Psoas muscle (tissue), 8 donors: Measurements from ENCODE around the gene CATSPERB. TPM values are rescaled to one million over a fixed set of nuclear protein-coding genes. Genes with fewer than 3 reads are reported as not detected.

ENCODE experiments used
- ATAC-seq, 4 donors: fragments of 200-7000 bp; cut with Tn5 transposase; one replicate each; pipeline ENCODE4 v1.9.1; 2020; ENCODE audit warnings: moderate library complexity in 3 of 4, mild to moderate bottlenecking in 2 of 4
- DNase-seq, 2 donors: peaks; one replicate each; pipeline ENCODE4 v3.0.0-alpha.2; 2020
- H3K27ac ChIP-seq: fragments of 200-600 bp; one replicate; pipeline ENCODE4 v1.8.0; 2022
- H3K27me3 ChIP-seq, 3 donors: fragments of 200-600 bp in 1 of 3; one replicate each; pipeline versions ENCODE4 v1.6.1 to v1.8.0; 2013 to 2022; ENCODE audit warnings: low read length in 2 of 3, mild to moderate bottlenecking in 2 of 3, moderate library complexity in 1 of 3; ENCODE audit not compliant: insufficient read depth in 3 of 3
- H3K36me3 ChIP-seq, 2 donors: fragments of 200-600 bp in 1 of 2; one replicate each; pipeline versions ENCODE4 v1.6.1 to v1.8.0; 2013 to 2022; ENCODE audit warnings: low read depth in 1 of 2, mild to moderate bottlenecking in 1 of 2, moderate library complexity in 1 of 2; ENCODE audit not compliant: insufficient read depth in 1 of 2
- H3K4me1 ChIP-seq: fragments of 200-600 bp; one replicate; pipeline ENCODE4 v1.8.0; 2022
- H3K4me3 ChIP-seq: fragments of 200-600 bp; one replicate; pipeline ENCODE4 v1.8.0; 2022; ENCODE audit warnings: mild to moderate bottlenecking
- H3K9me3 ChIP-seq: fragments of 200-600 bp; one replicate; pipeline ENCODE4 v1.8.0; 2022
- WGBS, 3 donors: extraction: QIAGEN DNeasy Blood & Tissue Kit; methylation state at CpG; one replicate each; pipeline versions ENCODE4 v1.1.6 to v1.1.7; 2013; 5-methylcytosine and 5-hydroxymethylcytosine counted together
- intact Hi-C, 2 donors: fragments of 100-400 bp; cut with DNase I; formaldehyde crosslinking; loops; one replicate each; pipeline versions ENCODE4 v1.11.0 to v1.14.2; 2022
- polyA plus RNA-seq, 3 donors: library from polyadenylated mRNA; stranded (reverse); fragments of 200-250 nt; gene quantifications; one replicate each; pipeline ENCODE4 v1.2.3, GENCODE V29; 2013
- total RNA-seq, 4 donors: library from RNA; stranded (reverse); fragmentation: NEBNext Ultra II Directional in 2 of 4; extraction: Animal tissue kit (Norgen Biotek cat#: 25700) in 2 of 4; gene quantifications; one replicate each; pipeline versions ENCODE4 v1.2.1 to v1.2.4, GENCODE V29; 2021 to 2023
- TF ChIP-seq, protein P1 (sequence below): fragments of 200-600 bp; IDR thresholded peaks from one replicate; pipeline ENCODE4 v1.8.0; 2022; ENCODE audit warnings: antibody characterized with exemption
- donor health status: healthy with polysubstance abuse.
- donor health status: DM: no; HTN: no; CAD: no; lungs with moderate emphysema.
- donor health status: Bipolar disorder and iron deficiency.
- donor health status: healthy.
- donor health status: DM: yes; HTN: yes; CAD: no.
- donor health status: DM: no; HTN: no; CAD: no.
- donor health status: DM: no; HTN: no; CAD: no.
- donor health status: DM: yes; HTN: yes; CAD: no.

CATSPERB gene
- total and polyA plus RNA-seq, 7 donors = 0.03 to 0.52 (median 0.20) TPM

GRCh38 chr14:91586410-91586809 is 145.5 kb downstream of the CATSPERB start:
- no peak for DNase-seq
- Histone ChIP-seq H3K9me3 (no peaks in the 10 kb centered on the region), H3K36me3 (no peaks in the 10 kb centered on the region), H3K4me1 (no peaks in the 10 kb centered on the region), H3K4me3 (no peak overlapping the region), H3K27ac (no peak overlapping the region), H3K27me3 (no peaks in the 10 kb centered on the region)
- TF ChIP-seq, protein P1, sequence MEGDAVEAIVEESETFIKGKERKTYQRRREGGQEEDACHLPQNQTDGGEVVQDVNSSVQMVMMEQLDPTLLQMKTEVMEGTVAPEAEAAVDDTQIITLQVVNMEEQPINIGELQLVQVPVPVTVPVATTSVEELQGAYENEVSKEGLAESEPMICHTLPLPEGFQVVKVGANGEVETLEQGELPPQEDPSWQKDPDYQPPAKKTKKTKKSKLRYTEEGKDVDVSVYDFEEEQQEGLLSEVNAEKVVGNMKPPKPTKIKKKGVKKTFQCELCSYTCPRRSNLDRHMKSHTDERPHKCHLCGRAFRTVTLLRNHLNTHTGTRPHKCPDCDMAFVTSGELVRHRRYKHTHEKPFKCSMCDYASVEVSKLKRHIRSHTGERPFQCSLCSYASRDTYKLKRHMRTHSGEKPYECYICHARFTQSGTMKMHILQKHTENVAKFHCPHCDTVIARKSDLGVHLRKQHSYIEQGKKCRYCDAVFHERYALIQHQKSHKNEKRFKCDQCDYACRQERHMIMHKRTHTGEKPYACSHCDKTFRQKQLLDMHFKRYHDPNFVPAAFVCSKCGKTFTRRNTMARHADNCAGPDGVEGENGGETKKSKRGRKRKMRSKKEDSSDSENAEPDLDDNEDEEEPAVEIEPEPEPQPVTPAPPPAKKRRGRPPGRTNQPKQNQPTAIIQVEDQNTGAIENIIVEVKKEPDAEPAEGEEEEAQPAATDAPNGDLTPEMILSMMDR = no peak
- WGBS, 3 donors = 58 to 80% (median 77%) methylated on average over 1 of the region's 1 CpG
- intact Hi-C loops = no loop called here
- no peak for ATAC-seq

GRCh38 chr14:91585856-91586255 is 146.0 kb downstream of the CATSPERB start:
- intact Hi-C loops = no loop called here
- TF ChIP-seq, protein P1 = no peak

GRCh38 chr14:91582761-91583160 is 149.1 kb downstream of the CATSPERB start:
- TF ChIP-seq, protein P1 = no peak
- Histone ChIP-seq H3K4me1 (no peaks in the 10 kb centered on the region), H3K27ac (no peak overlapping the region), H3K4me3 (no peak overlapping the region), H3K36me3 (no peaks in the 10 kb centered on the region), H3K27me3 (peaks cover 0 to 4% (median 2%) of the 10 kb centered on the region in 3 donors), H3K9me3 (no peaks in the 10 kb centered on the region)
- no peak for ATAC-seq
- 76 to 81% (median 78%) methylated on average over 3 of the region's 3 CpGs for WGBS, 3 donors
- no peak for DNase-seq
- intact Hi-C loops = no loop called here

More at GRCh38 chr14:91585856-91586255, 146.0 kb downstream of the CATSPERB start:
- Histone ChIP-seq H3K27me3 (no peaks in the 10 kb centered on the region), H3K27ac (no peak overlapping the region), H3K4me3 (no peak overlapping the region), H3K36me3 (no peaks in the 10 kb centered on the region), H3K4me1 (no peaks in the 10 kb centered on the region), H3K9me3 (no peaks in the 10 kb centered on the region)
- DNase-seq (no peak), ATAC-seq (no peak)

GRCh38 chr14:91580876-91581577 is 150.9 kb downstream of the CATSPERB start:
- DNase-seq (no peak), ATAC-seq (no peak)
- no peaks in the 10 kb centered on the region for H3K4me1 ChIP-seq
- WGBS, 3 donors = 31 to 41% (median 32%) methylated on average over 8 of the region's 8 CpGs
- TF ChIP-seq, protein P1 = no peak
- no peaks in the 10 kb centered on the region for H3K36me3 ChIP-seq
- no peak overlapping the region for H3K27ac ChIP-seq
- intact Hi-C loops = no loop called here
- no peak overlapping the region for H3K4me3 ChIP-seq
- H3K27me3 ChIP-seq = peaks cover 0 to 12% (median 2%) of the 10 kb centered on the region in 3 donors
- no peaks in the 10 kb centered on the region for H3K9me3 ChIP-seq
